K562 (cell line): Measurements from ENCODE around the gene CYBRD1. TPM values are rescaled to one million over a fixed set of nuclear protein-coding genes. Genes with fewer than 3 reads are reported as not detected.
A peak's percentile ranks its signal among the peaks of the same experiment; 100 is the strongest.

ENCODE experiments used
- E2F3 ChIP-seq: fragments of 250-450 bp; sonication (Bioruptor Pico); IDR thresholded peaks from 2 replicates; pipeline ENCODE4 v1.4.0; 2020; ENCODE audit warnings: mild to moderate bottlenecking
- ERF ChIP-seq: fragments of 450-650 bp; formaldehyde crosslinking; IDR thresholded peaks from 2 replicates; pipeline ENCODE4 v1.4.0; 2020; ENCODE audit warnings: mild to moderate bottlenecking, mixed read lengths
- ETV1 ChIP-seq: fragments of 450-650 bp; conservative IDR thresholded peaks from 2 replicates; pipeline ENCODE4 v1.6.1; 2016; ENCODE audit warnings: missing genetic modification characterization, control low read depth, low read depth, missing compliant biosample characterization
- MTA2 ChIP-seq: fragments of 450-650 bp; IDR thresholded peaks from 2 replicates; pipeline ENCODE4 v1.6.1; 2016; ENCODE audit warnings: low read depth
- NFRKB ChIP-seq: fragments of 450-650 bp; IDR thresholded peaks from 2 replicates; pipeline ENCODE4 v1.6.1; 2016; ENCODE audit warnings: low read depth
- NR1H2 ChIP-seq: sonication (generic); formaldehyde crosslinking; IDR thresholded peaks from 2 replicates; pipeline ENCODE4 v1.4.0; 2020; ENCODE audit warnings: mild to moderate bottlenecking, missing genetic modification reagents
- POLR2B ChIP-seq: fragments of 450-650 bp; IDR thresholded peaks from 2 replicates; pipeline ENCODE4 v1.6.1; 2018; ENCODE audit warnings: low read depth; ENCODE audit not compliant: partially characterized antibody
- PRMT5 ChIP-seq: sonication (generic); formaldehyde crosslinking; IDR thresholded peaks from 2 replicates; pipeline ENCODE4 v1.5.0; 2020; ENCODE audit warnings: missing genetic modification reagents
- SOX6 ChIP-seq: fragments of 450-650 bp; IDR thresholded peaks from 2 replicates; pipeline ENCODE4 v1.6.1; 2014; ENCODE audit warnings: mild to moderate bottlenecking
- SP1 ChIP-seq: sonication (generic); formaldehyde crosslinking; IDR thresholded peaks from 2 replicates; pipeline ENCODE4 v1.8.1; 2022; ENCODE audit warnings: mild to moderate bottlenecking, missing genetic modification reagents
- SRSF3 ChIP-seq: fragments of 200-400 bp; formaldehyde crosslinking; IDR thresholded peaks from 2 replicates; pipeline ENCODE4 v1.6.1; 2016; ENCODE audit warnings: mild to moderate bottlenecking, low read length, moderate library complexity; ENCODE audit not compliant: insufficient read depth
- TRIM28 ChIP-seq: fragments of 450-650 bp; IDR thresholded peaks from 2 replicates; pipeline ENCODE4 v1.6.1; 2017
- ZC3H4 ChIP-seq: sonication (generic); formaldehyde crosslinking; IDR thresholded peaks from 2 replicates; pipeline ENCODE4 v1.9.0; 2021; ENCODE audit warnings: missing genetic modification reagents, borderline replicate concordance
- ZKSCAN8 ChIP-seq: fragments of 200-800 bp; sonication (Bioruptor generic); IDR thresholded peaks from 2 replicates; pipeline ENCODE4 v1.6.1; 2016; ENCODE audit warnings: missing genetic modification characterization, missing compliant biosample characterization
- ZNF184 ChIP-seq: sonication (generic); formaldehyde crosslinking; IDR thresholded peaks from 2 replicates; pipeline ENCODE4 v1.5.0; 2020; ENCODE audit warnings: missing genetic modification reagents
- ZNF217 ChIP-seq: sonication (generic); formaldehyde crosslinking; IDR thresholded peaks from 2 replicates; pipeline ENCODE4 v1.8.0; 2022; ENCODE audit warnings: mild to moderate bottlenecking, missing genetic modification reagents
- polyA plus RNA-seq, 8 experiments: library from polyadenylated mRNA; depleted of rRNA in 4 of 8; stranded (reverse) in 5 of 8; unstranded in 3 of 8; fragments of >200 nt; fragmentation: Nextera tagmentation in 2 of 8; fragmentation: Illumina TruSeq in 1 of 8; extraction: Ambion mirVana in 2 of 8; extraction: Trizol in 1 of 8; gene quantifications; 2 replicates each; pipeline versions ENCODE4 v1.2.1 to v1.2.3, GENCODE V29; 2011 to 2014; ENCODE audit warnings: inconsistent platforms in 1 of 8, missing spikeins in 1 of 8
- total RNA-seq, 7 experiments: library from RNA; depleted of rRNA in 6 of 7; stranded (reverse); fragments of >200 nt in 6 of 7; fragmentation: Illumina TruSeq in 2 of 7; extraction: Trizol in 2 of 7; gene quantifications; 2 replicates each; pipeline versions ENCODE4 v1.2.1 to v1.2.3, GENCODE V29; 2011 to 2021; ENCODE audit warnings: low replicate concordance in 1 of 7
- TF ChIP-seq, protein P1 (sequence below): sonication (generic); formaldehyde crosslinking; IDR thresholded peaks from 2 replicates; pipeline ENCODE4 v1.8.0; 2022; ENCODE audit warnings: mild to moderate bottlenecking, missing genetic modification reagents
- TF ChIP-seq, protein P2 (sequence below): sonication (generic); formaldehyde crosslinking; IDR thresholded peaks from 2 replicates; pipeline ENCODE4 v1.8.1; 2023; ENCODE audit warnings: mild to moderate bottlenecking, missing genetic modification reagents
- TF ChIP-seq, protein P3 (sequence below): fragments of 200-800 bp; sonication (Bioruptor generic); IDR thresholded peaks from 2 replicates; pipeline ENCODE4 v1.6.1; 2017; ENCODE audit warnings: missing genetic modification characterization, missing compliant biosample characterization
- TF ChIP-seq, protein P4 (sequence below): sonication (generic); formaldehyde crosslinking; IDR thresholded peaks from 2 replicates; pipeline ENCODE4 v1.8.0; 2022; ENCODE audit warnings: missing genetic modification reagents, mild to moderate bottlenecking, moderate library complexity, borderline replicate concordance
- TF ChIP-seq, protein P5 (sequence below): fragments of 450-650 bp; formaldehyde crosslinking; IDR thresholded peaks from 2 replicates; pipeline ENCODE4 v1.4.0; 2020; ENCODE audit warnings: mild to moderate bottlenecking, moderate library complexity
- TF ChIP-seq, protein P6 (sequence below): sonication (generic); formaldehyde crosslinking; IDR thresholded peaks from 2 replicates; pipeline ENCODE4 v1.8.0; 2023; ENCODE audit warnings: mild to moderate bottlenecking, missing genetic modification reagents

Gene CYBRD1
- total and polyA plus RNA-seq, 9 of the 15 experiments (the other 6 are each of a cell fraction or from before 2014, with no cell fraction given), result 9.6 to 22.4 (median 15.6) TPM

DNA sequence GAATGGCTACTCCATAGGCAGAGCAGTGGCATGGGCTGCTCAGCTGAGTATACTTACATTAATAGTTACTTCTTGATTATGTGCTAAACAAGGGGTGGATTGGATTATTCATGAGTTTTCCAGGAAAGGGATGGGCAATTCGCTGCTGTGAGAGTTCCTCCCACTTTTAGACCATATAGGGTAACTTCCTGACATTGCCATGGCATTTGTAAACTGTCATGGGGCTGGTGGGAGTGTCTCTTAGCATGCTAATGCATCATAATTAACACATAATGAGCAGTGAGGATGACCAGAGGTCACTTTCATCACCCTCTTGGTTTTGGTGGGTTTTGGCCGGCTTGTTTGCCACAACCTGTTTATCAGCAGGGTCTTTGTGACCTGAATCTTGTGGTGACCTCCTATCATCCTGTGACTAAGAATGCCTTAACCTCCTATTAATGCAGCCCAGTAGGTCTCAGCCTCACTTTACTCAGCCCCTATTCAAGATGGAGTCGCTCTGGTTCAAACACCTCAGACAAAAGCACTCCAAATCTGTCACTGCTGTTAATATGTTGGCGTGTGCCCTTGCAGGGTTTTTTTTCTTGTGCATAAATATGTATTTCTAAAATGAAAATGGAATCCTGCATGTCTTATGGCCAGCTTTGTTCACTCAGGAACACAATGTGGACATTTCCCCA is 56.0 kb downstream of the CYBRD1 start (continued):
- TF ChIP-seq ZKSCAN8 (CRISPR knock-in tag), result 0 out of 2 replicates have a peak, but pooled peaks have one; percentile 49
- no peak for TF ChIP-seq ERF (CRISPR knock-in tag)
- TF ChIP-seq, protein P1, sequence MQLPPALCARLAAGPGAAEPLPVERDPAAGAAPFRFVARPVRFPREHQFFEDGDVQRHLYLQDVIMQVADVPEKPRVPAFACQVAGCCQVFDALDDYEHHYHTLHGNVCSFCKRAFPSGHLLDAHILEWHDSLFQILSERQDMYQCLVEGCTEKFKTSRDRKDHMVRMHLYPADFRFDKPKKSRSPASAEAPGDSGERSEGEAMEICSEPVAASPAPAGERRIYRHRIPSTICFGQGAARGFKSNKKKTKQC (CRISPR knock-in tag), result no peak
- TF ChIP-seq, protein P2, sequence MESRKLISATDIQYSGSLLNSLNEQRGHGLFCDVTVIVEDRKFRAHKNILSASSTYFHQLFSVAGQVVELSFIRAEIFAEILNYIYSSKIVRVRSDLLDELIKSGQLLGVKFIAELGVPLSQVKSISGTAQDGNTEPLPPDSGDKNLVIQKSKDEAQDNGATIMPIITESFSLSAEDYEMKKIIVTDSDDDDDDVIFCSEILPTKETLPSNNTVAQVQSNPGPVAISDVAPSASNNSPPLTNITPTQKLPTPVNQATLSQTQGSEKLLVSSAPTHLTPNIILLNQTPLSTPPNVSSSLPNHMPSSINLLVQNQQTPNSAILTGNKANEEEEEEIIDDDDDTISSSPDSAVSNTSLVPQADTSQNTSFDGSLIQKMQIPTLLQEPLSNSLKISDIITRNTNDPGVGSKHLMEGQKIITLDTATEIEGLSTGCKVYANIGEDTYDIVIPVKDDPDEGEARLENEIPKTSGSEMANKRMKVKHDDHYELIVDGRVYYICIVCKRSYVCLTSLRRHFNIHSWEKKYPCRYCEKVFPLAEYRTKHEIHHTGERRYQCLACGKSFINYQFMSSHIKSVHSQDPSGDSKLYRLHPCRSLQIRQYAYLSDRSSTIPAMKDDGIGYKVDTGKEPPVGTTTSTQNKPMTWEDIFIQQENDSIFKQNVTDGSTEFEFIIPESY (CRISPR knock-in tag), result no peak
- TF ChIP-seq, protein P3, sequence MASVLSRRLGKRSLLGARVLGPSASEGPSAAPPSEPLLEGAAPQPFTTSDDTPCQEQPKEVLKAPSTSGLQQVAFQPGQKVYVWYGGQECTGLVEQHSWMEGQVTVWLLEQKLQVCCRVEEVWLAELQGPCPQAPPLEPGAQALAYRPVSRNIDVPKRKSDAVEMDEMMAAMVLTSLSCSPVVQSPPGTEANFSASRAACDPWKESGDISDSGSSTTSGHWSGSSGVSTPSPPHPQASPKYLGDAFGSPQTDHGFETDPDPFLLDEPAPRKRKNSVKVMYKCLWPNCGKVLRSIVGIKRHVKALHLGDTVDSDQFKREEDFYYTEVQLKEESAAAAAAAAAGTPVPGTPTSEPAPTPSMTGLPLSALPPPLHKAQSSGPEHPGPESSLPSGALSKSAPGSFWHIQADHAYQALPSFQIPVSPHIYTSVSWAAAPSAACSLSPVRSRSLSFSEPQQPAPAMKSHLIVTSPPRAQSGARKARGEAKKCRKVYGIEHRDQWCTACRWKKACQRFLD (CRISPR knock-in tag), result peak; percentile 95
- TF ChIP-seq, protein P4, sequence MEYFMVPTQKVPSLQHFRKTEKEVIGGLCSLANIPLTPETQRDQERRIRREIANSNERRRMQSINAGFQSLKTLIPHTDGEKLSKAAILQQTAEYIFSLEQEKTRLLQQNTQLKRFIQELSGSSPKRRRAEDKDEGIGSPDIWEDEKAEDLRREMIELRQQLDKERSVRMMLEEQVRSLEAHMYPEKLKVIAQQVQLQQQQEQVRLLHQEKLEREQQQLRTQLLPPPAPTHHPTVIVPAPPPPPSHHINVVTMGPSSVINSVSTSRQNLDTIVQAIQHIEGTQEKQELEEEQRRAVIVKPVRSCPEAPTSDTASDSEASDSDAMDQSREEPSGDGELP, result no peak
- TF ChIP-seq ZNF217 (CRISPR knock-in tag), result no peak
- no peak for TF ChIP-seq SOX6
- no peak for TF ChIP-seq E2F3
- peak; percentile 61 for TF ChIP-seq ETV1 (tag)
- TF ChIP-seq, protein P5, sequence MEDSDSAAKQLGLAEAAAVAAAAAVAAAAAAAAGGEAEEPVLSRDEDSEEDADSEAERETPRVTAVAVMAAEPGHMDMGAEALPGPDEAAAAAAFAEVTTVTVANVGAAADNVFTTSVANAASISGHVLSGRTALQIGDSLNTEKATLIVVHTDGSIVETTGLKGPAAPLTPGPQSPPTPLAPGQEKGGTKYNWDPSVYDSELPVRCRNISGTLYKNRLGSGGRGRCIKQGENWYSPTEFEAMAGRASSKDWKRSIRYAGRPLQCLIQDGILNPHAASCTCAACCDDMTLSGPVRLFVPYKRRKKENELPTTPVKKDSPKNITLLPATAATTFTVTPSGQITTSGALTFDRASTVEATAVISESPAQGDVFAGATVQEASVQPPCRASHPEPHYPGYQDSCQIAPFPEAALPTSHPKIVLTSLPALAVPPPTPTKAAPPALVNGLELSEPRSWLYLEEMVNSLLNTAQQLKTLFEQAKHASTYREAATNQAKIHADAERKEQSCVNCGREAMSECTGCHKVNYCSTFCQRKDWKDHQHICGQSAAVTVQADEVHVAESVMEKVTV, result no peak
- TF ChIP-seq SRSF3, result no peak
- TF ChIP-seq NR1H2 (CRISPR knock-in tag), result no peak
- TF ChIP-seq PRMT5 (CRISPR knock-in tag), result no peak
- no peak for TF ChIP-seq TRIM28
- TF ChIP-seq ZNF184 (CRISPR knock-in tag), result no peak
- TF ChIP-seq ZC3H4 (CRISPR knock-in tag), result no peak
- no peak for TF ChIP-seq SP1 (CRISPR knock-in tag)
- TF ChIP-seq MTA2, result no peak
- TF ChIP-seq NFRKB, result no peak
- no peak for TF ChIP-seq POLR2B
- TF ChIP-seq, protein P6, sequence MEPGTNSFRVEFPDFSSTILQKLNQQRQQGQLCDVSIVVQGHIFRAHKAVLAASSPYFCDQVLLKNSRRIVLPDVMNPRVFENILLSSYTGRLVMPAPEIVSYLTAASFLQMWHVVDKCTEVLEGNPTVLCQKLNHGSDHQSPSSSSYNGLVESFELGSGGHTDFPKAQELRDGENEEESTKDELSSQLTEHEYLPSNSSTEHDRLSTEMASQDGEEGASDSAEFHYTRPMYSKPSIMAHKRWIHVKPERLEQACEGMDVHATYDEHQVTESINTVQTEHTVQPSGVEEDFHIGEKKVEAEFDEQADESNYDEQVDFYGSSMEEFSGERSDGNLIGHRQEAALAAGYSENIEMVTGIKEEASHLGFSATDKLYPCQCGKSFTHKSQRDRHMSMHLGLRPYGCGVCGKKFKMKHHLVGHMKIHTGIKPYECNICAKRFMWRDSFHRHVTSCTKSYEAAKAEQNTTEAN (CRISPR knock-in tag), result no peak
